NOMO-1 (cell line): ENCODE data around the gene KRTAP19-1.

Source experiments
- DNase-seq, 2 experiments: peaks; one replicate each; lab custom pipeline; 2025; ENCODE audit not compliant: unreplicated experiment in 2 of 2; lab: John Stamatoyannopoulos, UW

KRTAP19-1 gene

GRCh38 chr21:30430170-30430655 is 50.0 kb downstream of the KRTAP19-1 start, which contains the start of gene KRTAP13-4:
TSS of gene KRTAP13-4 (plus strand) at chr21:30430220. CDS start at chr21:30430276, 56 bp downstream.
- DNase-seq = no peak
